Measurements from ENCODE around the gene DMTF1. TPM values are rescaled to one million over a fixed set of nuclear protein-coding genes. Genes with fewer than 3 reads are reported as not detected.

DMTF1 gene
- total RNA-seq, 1 donor: 70.6 TPM

- H4K20me1 ChIP-seq (ENCODE audit: insufficient read depth, low read length): no peaks in the 10 kb centered on the region
- no peaks in the 10 kb centered on the region for H3K27me3 ChIP-seq (ENCODE audit: insufficient read depth, low read length)
- H3K27ac ChIP-seq (ENCODE audit: low read depth, low read length): no peak overlapping the region
- H2AFZ ChIP-seq (ENCODE audit: low read length): no peak overlapping the region
- no peak for DNase-seq (ENCODE audit: insufficient read length, low spot score, missing footprints)
- H3K36me3 ChIP-seq (ENCODE audit: insufficient read depth, low read length): no peaks in the 10 kb centered on the region
- H3K4me3 ChIP-seq (ENCODE audit: insufficient read depth, low read length): no peak overlapping the region
- H3K4me1 ChIP-seq (ENCODE audit: insufficient read depth, low read length): no peaks in the 10 kb centered on the region
- H3K9me3 ChIP-seq (ENCODE audit: low read depth, low read length): peaks cover 3% of the 10 kb centered on the region
- H3K4me2 ChIP-seq (ENCODE audit: insufficient read depth, low read length): no peak overlapping the region
- TF ChIP-seq, protein P1, sequence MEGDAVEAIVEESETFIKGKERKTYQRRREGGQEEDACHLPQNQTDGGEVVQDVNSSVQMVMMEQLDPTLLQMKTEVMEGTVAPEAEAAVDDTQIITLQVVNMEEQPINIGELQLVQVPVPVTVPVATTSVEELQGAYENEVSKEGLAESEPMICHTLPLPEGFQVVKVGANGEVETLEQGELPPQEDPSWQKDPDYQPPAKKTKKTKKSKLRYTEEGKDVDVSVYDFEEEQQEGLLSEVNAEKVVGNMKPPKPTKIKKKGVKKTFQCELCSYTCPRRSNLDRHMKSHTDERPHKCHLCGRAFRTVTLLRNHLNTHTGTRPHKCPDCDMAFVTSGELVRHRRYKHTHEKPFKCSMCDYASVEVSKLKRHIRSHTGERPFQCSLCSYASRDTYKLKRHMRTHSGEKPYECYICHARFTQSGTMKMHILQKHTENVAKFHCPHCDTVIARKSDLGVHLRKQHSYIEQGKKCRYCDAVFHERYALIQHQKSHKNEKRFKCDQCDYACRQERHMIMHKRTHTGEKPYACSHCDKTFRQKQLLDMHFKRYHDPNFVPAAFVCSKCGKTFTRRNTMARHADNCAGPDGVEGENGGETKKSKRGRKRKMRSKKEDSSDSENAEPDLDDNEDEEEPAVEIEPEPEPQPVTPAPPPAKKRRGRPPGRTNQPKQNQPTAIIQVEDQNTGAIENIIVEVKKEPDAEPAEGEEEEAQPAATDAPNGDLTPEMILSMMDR (IDR thresholded peaks at IDR 0.05; ENCODE audit: extremely low read depth, low read depth, low read length): no peak
- no peaks in the 10 kb centered on the region for H3K79me2 ChIP-seq (ENCODE audit: insufficient read depth, low read length)
Measured at GRCh38 chr7:87116315-87116714, 35.9 kb upstream of the DMTF1 start.

GRCh38 chr7:87119581-87119980, 32.7 kb upstream of the DMTF1 start:
- no peaks in the 10 kb centered on the region for H4K20me1 ChIP-seq (ENCODE audit: insufficient read depth, low read length)
- H3K36me3 ChIP-seq (ENCODE audit: insufficient read depth, low read length): no peaks in the 10 kb centered on the region
- H3K9me3 ChIP-seq (ENCODE audit: low read depth, low read length): no peaks in the 10 kb centered on the region
- TF ChIP-seq, protein P1 (IDR thresholded peaks at IDR 0.05; ENCODE audit: extremely low read depth, low read depth, low read length): no peak
- no peak overlapping the region for H3K4me2 ChIP-seq (ENCODE audit: insufficient read depth, low read length)
- no peak overlapping the region for H2AFZ ChIP-seq (ENCODE audit: low read length)
- H3K4me1 ChIP-seq (ENCODE audit: insufficient read depth, low read length): no peaks in the 10 kb centered on the region
- no peak overlapping the region for H3K27ac ChIP-seq (ENCODE audit: low read depth, low read length)
- DNase-seq (ENCODE audit: insufficient read length, low spot score, missing footprints): no peak
- no peaks in the 10 kb centered on the region for H3K27me3 ChIP-seq (ENCODE audit: insufficient read depth, low read length)
- no peaks in the 10 kb centered on the region for H3K79me2 ChIP-seq (ENCODE audit: insufficient read depth, low read length)
- H3K4me3 ChIP-seq (ENCODE audit: insufficient read depth, low read length): no peak overlapping the region

GRCh38 chr7:87123105-87123504, 29.1 kb upstream of the DMTF1 start:
- Histone ChIP-seq H4K20me1 (ENCODE audit: insufficient read depth, low read length) (no peaks in the 10 kb centered on the region), H3K79me2 (ENCODE audit: insufficient read depth, low read length) (no peaks in the 10 kb centered on the region), H3K4me1 (ENCODE audit: insufficient read depth, low read length) (no peaks in the 10 kb centered on the region), H3K4me3 (ENCODE audit: insufficient read depth, low read length) (no peak overlapping the region), H3K27me3 (ENCODE audit: insufficient read depth, low read length) (no peaks in the 10 kb centered on the region), H3K27ac (ENCODE audit: low read depth, low read length) (no peak overlapping the region), H3K9me3 (ENCODE audit: low read depth, low read length) (no peaks in the 10 kb centered on the region), H3K4me2 (ENCODE audit: insufficient read depth, low read length) (no peak overlapping the region), H2AFZ (ENCODE audit: low read length) (no peak overlapping the region), H3K36me3 (ENCODE audit: insufficient read depth, low read length) (no peaks in the 10 kb centered on the region)
- TF ChIP-seq, protein P1 (IDR thresholded peaks at IDR 0.05; ENCODE audit: extremely low read depth, low read depth, low read length): no peak
- no peak for DNase-seq (ENCODE audit: insufficient read length, low spot score, missing footprints)

DNA sequence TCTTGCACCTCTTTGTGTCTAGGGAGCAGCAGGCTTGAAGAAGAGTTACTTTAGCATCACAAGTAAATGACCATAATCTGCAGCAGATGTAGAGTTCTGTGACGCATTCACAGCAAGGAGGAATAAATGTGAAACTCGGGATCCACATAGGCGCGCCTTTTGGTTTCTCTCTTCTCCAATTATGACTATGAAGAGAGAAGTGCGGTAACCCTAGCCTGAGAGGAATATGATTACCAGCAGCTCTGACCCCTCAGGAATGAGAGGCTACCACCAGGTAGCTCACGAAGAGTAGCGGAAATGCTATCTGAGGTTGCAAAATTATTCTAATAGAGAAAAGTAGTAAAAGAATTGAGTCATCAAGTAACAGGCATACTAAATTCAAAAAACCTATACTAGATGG, 25.2 kb upstream of the DMTF1 start:
- Histone ChIP-seq H3K79me2 (ENCODE audit: insufficient read depth, low read length) (no peaks in the 10 kb centered on the region), H3K9me3 (ENCODE audit: low read depth, low read length) (no peaks in the 10 kb centered on the region), H3K4me3 (ENCODE audit: insufficient read depth, low read length) (no peak overlapping the region), H3K4me2 (ENCODE audit: insufficient read depth, low read length) (no peak overlapping the region), H3K4me1 (ENCODE audit: insufficient read depth, low read length) (no peaks in the 10 kb centered on the region), H4K20me1 (ENCODE audit: insufficient read depth, low read length) (no peaks in the 10 kb centered on the region), H3K36me3 (ENCODE audit: insufficient read depth, low read length) (no peaks in the 10 kb centered on the region), H3K27ac (ENCODE audit: low read depth, low read length) (no peak overlapping the region), H2AFZ (ENCODE audit: low read length) (no peak overlapping the region), H3K27me3 (ENCODE audit: insufficient read depth, low read length) (no peaks in the 10 kb centered on the region)
- TF ChIP-seq, protein P1 (IDR thresholded peaks at IDR 0.05; ENCODE audit: extremely low read depth, low read depth, low read length): no peak
- no peak for DNase-seq (ENCODE audit: insufficient read length, low spot score, missing footprints)

Data from osteoblast (primary cell).